ENCODE results near the gene MYBPC2.
"Not testable (repeated sequence)": the region's sequence is repeated elsewhere in the genome, so short reads cannot be mapped to it uniquely, and the experiment has no call there.

Gene MYBPC2

GRCh38 chr19:50459638-50460037 is 26.9 kb downstream of the MYBPC2 start:
- no peak for DNase-seq (ENCODE audit: low read depth)

DNA sequence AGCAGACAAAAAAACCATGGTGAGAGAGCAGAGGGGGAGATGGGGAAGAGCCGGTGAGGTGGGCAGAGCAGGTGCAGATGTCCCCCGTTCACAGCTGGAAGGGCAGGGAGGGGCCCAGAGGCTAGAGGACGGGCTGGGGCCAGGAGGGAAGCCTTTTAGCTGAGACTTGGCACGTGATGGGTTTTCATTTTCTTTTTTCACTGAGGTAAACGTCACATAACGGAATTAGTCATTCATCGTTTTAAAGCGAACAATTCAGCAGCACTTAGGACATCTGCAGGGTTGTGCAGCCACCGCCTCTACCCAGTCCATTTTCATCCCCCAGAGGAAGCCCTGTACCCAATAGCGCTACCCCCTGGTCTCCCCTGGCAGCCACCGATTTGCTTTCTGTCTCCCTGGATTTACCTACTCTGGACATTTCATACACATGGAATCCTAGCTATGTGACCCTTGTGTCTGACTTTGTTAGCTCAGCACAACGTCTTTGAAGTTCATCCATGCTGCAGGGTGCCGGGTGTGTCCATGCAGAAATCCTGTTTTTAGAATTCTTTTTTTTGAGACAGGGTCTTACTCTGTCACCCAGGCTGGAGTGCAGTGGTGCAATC is 27.6 kb downstream of the MYBPC2 start:
- no peak for DNase-seq (ENCODE audit: low read depth)

DNA sequence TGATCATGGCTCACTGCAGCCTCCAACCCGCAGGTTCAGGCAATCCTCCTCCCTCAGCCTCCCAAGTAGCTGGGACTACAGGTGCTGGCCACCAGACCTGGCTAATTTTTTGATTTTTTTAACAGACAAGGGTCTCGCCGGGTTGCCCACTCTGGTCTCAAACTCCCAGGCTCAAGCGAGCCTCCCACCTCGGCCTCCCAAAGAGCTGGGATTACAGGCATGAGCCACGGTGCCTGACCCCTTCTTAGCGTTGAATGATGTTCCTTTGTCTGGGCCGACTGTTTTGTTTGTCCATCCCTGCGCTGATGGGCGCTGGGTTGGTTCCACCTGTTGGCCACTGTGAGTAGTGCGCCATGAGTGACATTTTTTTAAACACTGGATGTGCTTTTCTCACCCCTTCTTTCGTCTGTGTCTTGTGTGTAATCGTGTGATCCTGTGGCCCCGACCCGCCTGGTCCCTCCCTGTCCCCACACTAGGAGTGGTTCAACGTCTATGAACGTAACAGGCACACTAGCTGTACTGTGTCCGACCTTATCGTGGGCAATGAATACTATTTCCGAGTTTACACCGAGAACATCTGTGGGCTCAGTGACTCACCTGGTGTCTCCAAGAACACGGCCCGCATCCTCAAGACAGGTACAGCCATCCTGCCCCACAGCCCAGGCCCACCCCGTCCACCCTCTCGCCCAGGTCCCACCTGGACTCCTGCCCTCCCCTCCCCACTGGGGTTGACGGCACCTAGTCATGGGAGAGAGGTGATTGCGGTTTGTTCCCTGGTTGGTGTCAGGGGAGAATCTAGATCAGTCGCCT is 28.6 kb downstream of the MYBPC2 start:
- DNase-seq (ENCODE audit: low read depth): peak; percentile 28

GRCh38 chr19:50462970-50463369 is 30.3 kb downstream of the MYBPC2 start:
- DNase-seq (ENCODE audit: low read depth): no peak

- no peak for DNase-seq (ENCODE audit: low read depth)
Measured at GRCh38 chr19:50464348-50464747, 31.7 kb downstream of the MYBPC2 start.

DNA sequence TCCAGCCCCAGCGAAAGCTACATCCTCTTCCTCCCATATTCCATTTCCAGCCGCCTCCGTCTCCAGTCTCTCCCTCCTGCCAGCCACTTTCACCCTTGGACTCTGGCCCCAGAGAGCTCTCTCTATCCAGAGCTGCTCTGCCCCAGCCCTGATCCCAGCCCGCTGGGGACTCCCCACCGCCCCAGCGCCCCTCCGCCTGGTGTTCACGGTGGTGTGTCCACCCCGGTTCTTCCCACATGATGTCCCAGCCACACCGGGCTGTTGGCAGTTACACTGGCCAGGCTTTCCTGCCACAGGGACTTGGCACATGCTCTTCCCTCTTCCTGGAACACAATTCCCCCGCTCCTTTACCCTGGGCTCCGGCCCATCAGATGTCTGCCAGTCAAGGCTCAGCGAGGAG is 32.3 kb downstream of the MYBPC2 start:
- DNase-seq (ENCODE audit: low read depth): no peak

DNA sequence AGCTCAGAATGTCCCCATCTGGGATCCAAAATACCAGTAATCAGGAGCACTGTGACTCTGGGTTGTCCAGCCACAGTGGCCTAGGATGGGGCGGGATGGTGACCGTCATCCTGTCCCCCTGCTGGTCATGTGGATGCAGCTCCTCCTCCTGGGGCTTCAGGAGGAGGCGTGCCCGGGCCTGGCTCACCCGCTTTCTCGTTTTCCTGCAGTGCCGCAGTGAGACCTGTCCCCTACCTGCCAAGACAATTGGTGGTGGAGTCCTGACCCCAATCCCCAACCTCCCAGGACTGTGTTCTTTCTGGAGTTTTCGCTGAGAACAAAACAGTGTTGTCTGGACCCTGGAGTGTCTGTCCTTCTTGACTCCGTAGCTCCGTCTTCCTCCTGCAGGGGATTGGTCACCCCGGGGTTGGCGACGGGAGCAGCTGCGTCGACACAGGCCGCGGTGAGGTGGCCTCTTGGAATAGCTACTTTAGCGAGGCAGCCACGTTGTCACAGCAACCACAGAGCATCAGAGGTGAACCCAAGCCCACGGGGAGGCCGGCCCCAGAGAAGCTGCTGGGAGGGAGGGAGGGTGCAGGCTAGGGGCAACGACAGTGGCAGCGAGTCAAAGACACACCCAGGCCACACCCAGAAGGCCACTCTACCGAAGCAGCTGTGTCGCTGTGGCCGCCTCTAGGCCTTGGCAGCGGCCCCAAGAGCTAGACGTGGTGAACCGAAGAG is 33.5 kb downstream of the MYBPC2 start:
- DNase-seq (ENCODE audit: low read depth): no peak

- DNase-seq (ENCODE audit: low read depth): no peak
Measured at GRCh38 chr19:50466706-50467039, 34.0 kb downstream of the MYBPC2 start.

DNA sequence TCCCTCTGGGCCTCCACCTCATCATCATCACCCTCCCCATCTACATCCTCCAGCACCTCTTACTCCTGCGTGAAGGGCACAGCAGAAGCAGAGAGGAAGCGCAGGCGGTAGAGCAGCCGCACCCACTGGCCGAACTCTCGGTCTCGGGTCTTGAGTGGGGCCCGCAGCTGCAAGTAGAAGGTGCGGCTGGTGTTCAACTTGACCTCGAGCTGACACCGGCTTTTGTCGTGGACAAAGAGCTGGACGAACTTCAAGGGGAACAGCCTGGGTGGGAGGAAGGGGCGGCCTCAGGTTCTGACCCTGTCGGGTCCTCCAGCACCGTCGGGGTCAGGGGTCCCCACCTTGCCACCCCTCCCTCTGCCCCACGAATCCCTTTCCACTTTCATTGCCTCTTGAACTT is 34.9 kb downstream of the MYBPC2 start:
- no peak for DNase-seq (ENCODE audit: low read depth)

DNA sequence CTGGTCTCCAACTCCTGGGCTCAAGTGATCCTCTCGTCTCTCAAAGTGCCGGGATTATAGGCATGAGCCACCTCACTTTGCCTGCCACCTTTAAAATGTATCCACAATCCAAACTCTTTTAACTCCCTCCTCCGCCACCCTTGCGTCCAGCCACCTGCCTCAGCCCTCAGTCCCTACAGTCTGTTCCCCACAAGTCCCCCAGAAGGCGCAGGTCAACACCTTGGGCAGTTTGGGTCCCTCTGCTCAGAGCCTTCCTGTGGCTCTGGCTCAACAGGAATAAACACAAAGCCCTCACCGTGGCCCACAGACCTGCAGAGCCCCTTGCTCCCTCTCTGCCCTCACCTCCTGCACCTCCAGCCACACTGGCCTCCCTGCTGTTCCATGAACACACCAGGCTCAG is 36.1 kb downstream of the MYBPC2 start:
- DNase-seq (ENCODE audit: low read depth): no peak

- not testable (repeated sequence) for DNase-seq (ENCODE audit: low read depth)
Measured at GRCh38 chr19:50473336-50473735, 40.6 kb downstream of the MYBPC2 start.

- DNase-seq (ENCODE audit: low read depth): no peak
Measured at GRCh38 chr19:50475101-50475568, 42.4 kb downstream of the MYBPC2 start.

GRCh38 chr19:50475736-50476223 is 43.1 kb downstream of the MYBPC2 start:
- peak; percentile 3 for DNase-seq (ENCODE audit: low read depth)

- DNase-seq (ENCODE audit: low read depth): peak; percentile 92
Measured at GRCh38 chr19:50476224-50476906, 43.7 kb downstream of the MYBPC2 start, which contains the start of the genes EMC10 and GARIN5A. Gene EMC10, plus strand, starts transcription at chr19:50476507. Its CDS starts 38 bp downstream, at chr19:50476545. Gene GARIN5A, minus strand, starts transcription at chr19:50476848. Its CDS starts 460 bp downstream, at chr19:50476388.

- no peak for DNase-seq (ENCODE audit: low read depth)
Measured at GRCh38 chr19:50476907-50477238, 44.2 kb downstream of the MYBPC2 start.

- DNase-seq (ENCODE audit: low read depth): no peak
Measured at GRCh38 chr19:50477751-50478515, 45.2 kb downstream of the MYBPC2 start.

- DNase-seq (ENCODE audit: low read depth): no peak
Measured at GRCh38 chr19:50478901-50479715, 46.4 kb downstream of the MYBPC2 start.

- no peak for DNase-seq (ENCODE audit: low read depth)
Measured at GRCh38 chr19:50479761-50480251, 47.1 kb downstream of the MYBPC2 start.

DNA sequence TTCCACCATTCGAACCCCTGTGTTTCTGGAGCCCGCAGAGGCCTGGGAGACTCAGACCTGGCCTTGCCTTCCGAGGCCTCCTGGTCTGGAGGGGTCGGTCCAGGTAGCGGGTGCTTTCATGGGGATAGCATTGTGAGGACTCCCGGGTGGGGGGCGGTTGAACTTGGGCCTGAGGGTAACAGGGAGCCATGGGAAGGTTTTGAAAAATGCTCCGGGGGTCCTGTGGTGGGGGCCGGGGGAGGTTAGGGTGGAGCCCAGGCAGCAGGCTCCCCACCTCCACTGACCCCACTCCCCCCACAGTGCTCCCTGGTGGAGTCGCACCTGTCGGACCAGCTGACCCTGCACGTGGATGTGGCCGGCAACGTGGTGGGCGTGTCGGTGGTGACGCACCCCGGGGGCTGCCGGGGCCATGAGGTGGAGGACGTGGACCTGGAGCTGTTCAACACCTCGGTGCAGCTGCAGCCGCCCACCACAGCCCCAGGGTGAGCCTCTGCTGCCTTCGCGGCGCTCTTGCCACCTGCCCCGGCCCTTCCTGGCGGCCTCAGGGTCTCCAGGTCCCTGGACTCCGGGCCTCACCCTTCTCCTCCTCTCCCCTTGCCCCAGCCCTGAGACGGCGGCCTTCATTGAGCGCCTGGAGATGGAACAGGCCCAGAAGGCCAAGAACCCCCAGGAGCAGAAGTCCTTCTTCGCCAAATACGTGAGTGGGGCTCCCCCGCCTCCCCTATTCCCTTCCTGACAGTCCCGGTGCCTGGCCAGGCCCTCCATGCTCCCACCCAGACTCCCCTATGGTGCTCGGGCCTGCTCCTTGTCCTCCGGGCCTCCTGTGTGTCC is 47.8 kb downstream of the MYBPC2 start:
- DNase-seq (ENCODE audit: low read depth): no peak
